Testis (tissue), 3 donors: ENCODE data around the gene CTXND1. TPM values are rescaled to one million over a fixed set of nuclear protein-coding genes. Genes with fewer than 3 reads are reported as not detected.
"Not testable (repeated sequence)": the region's sequence is repeated elsewhere in the genome, so short reads cannot be mapped to it uniquely, and the experiment has no call there.

Experiments
- DNase-seq: peaks from one replicate; pipeline ENCODE4 v3.0.0-alpha.2; 2019
- H3K27ac ChIP-seq, 2 donors: fragments of 200-600 bp; sonication (generic); one replicate each; pipeline ENCODE4 v1.5.1; 2019
- H3K27me3 ChIP-seq: fragments of 200-600 bp; sonication (generic); one replicate; pipeline ENCODE4 v1.5.1; 2019
- H3K36me3 ChIP-seq: fragments of 200-600 bp; sonication (generic); one replicate; pipeline ENCODE4 v1.5.1; 2017; ENCODE audit warnings: low read depth; ENCODE audit errors: missing control alignments
- H3K4me1 ChIP-seq: fragments of 200-600 bp; sonication (generic); one replicate; pipeline ENCODE4 v1.5.1; 2019
- H3K4me3 ChIP-seq, 2 donors: fragments of 200-600 bp; sonication (generic); one replicate each; pipeline ENCODE4 v1.5.1; 2017 to 2019
- H3K9me3 ChIP-seq: fragments of 200-600 bp; sonication (generic); one replicate; pipeline ENCODE4 v1.5.1; 2017
- POLR2A ChIP-seq: fragments of 450-650 bp; IDR thresholded peaks from one replicate; pipeline ENCODE4 v1.6.1; 2017; ENCODE audit warnings: antibody characterized with exemption, mild to moderate bottlenecking, moderate library complexity
- WGBS, 2 donors: methylation state at CpG; one replicate each; pipeline ENCODE4 v1.1.5; 2018; 5-methylcytosine and 5-hydroxymethylcytosine counted together
- intact Hi-C: fragments of 100-400 bp; cut with DNase I; formaldehyde crosslinking; loops from one replicate; pipeline ENCODE4 v1.15.1; 2023; ENCODE audit warnings: low total_unique reads
- polyA plus RNA-seq: library from polyadenylated mRNA; stranded (reverse); fragments of 350-450 nt; fragmentation: Illumina TruSeq; extraction: RNeasy Lipid Tissue Mini Kit (QIAGEN cat#74804); gene quantifications from one replicate; pipeline ENCODE4 v1.2.3, GENCODE V29; 2014; ENCODE audit warnings: low read depth, low replicate concordance; ENCODE audit not compliant: insufficient read depth
- total RNA-seq, 2 donors: library from RNA; depleted of rRNA; stranded (reverse); fragments of >200 nt; gene quantifications; one replicate each; pipeline ENCODE4 v1.2.3, GENCODE V29; 2016
- TF ChIP-seq, protein P1 (sequence below), 3 experiments: fragments of 450-650 bp in 2 of 3; fragments of 200-600 bp in 1 of 3; sonication (generic) in 1 of 3; IDR thresholded peaks; one replicate each; pipeline ENCODE4 v1.5.1; 2016 to 2019; ENCODE audit warnings: antibody characterized with exemption in 3 of 3, mild to moderate bottlenecking in 2 of 3, moderate library complexity in 1 of 3

Gene CTXND1
- total and polyA plus RNA-seq, 3 donors from 2014 or later, result 0.06 to 1.6 TPM; not detected in 1

DNA sequence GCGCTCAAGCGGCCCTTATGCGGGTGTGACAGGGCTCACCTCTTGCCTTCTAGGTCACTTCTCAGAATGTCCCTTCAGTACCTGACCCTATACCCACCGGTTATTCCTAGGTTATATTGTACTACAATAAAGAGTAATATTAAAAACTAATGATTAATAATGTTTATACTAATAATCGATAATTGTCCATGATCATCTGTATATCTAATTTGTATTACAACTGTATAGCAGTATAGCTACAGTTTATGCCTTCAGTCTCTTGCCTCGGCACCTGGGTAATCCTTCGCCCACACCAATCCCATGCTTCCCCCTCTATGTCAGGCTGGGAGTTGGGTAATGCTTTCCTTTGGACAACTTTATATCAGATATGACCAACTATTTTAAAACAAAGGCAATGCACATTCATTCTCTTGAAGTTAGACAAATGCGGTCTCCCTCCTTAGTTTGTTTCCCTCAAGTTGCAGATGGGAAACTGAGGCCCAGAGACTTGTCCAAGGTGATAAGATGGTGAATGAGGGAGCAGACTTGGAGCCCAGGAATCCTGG, 95.8 kb downstream of the CTXND1 start:
- Histone ChIP-seq H3K27me3 (no peaks in the 10 kb centered on the region), H3K9me3 (no peaks in the 10 kb centered on the region), H3K27ac (peak overlapping the region in 1 of 2 donors; percentile 51), H3K4me1 (peaks cover 31% of the 10 kb centered on the region), H3K4me3 (no peak overlapping the region), H3K36me3 (no peaks in the 10 kb centered on the region)
- intact Hi-C loops, result no loop called here
- TF ChIP-seq, protein P1, sequence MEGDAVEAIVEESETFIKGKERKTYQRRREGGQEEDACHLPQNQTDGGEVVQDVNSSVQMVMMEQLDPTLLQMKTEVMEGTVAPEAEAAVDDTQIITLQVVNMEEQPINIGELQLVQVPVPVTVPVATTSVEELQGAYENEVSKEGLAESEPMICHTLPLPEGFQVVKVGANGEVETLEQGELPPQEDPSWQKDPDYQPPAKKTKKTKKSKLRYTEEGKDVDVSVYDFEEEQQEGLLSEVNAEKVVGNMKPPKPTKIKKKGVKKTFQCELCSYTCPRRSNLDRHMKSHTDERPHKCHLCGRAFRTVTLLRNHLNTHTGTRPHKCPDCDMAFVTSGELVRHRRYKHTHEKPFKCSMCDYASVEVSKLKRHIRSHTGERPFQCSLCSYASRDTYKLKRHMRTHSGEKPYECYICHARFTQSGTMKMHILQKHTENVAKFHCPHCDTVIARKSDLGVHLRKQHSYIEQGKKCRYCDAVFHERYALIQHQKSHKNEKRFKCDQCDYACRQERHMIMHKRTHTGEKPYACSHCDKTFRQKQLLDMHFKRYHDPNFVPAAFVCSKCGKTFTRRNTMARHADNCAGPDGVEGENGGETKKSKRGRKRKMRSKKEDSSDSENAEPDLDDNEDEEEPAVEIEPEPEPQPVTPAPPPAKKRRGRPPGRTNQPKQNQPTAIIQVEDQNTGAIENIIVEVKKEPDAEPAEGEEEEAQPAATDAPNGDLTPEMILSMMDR (IDR thresholded peaks at IDR 0.05), result no peak
- TF ChIP-seq POLR2A, result no peak
- no peak for DNase-seq
- 63 to 84% methylated on average over 8 of the region's 8 CpGs for WGBS, 2 donors

DNA sequence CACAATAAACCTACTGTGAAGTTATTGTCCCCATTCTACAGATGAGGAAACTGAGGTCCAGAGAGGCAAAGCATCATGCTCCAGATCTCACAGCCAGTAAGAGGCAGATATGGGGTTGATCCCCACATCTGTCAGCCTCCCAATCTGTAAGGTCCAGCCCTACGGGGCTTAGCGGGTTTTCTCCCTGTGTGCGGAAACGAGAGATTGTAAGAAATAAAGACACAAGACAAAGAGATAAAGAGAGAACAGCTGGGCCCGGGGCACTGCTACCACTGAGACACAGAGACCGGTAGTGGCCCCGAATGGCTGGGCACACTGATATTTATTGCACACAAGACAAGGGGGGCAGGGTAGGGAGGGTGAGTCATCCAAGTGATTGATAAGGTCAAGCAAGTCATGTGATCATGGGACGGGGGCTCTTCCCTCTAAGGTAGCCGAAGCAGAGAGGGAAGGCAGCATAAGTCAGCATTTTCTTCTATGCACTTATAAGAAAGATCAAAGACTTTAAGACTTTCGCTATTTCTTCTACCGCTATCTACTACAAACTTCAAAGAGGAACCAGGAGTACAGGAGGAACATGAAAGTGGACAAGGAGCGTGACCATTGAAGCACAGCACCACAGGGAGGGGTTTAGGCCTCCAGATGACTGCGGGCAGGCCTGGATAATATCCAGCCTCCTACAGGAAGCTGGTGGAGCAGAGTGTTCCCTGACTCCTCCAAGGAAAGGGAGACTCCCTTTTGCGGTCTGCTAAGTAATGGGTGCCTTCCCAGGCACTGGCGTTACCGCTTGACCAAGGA, 96.4 kb downstream of the CTXND1 start:
- Histone ChIP-seq H3K27ac (peak overlapping the region; percentile 25 to 71), H3K4me1 (peaks cover 28% of the 10 kb centered on the region)
- WGBS, 2 donors, result 52 to 66% methylated on average over 16 of the region's 16 CpGs
- H3K27me3 ChIP-seq, H3K36me3 ChIP-seq, H3K9me3 ChIP-seq, intact Hi-C loops, H3K4me3 ChIP-seq: not testable (repeated sequence)
- DNase-seq, result peak; percentile 86

DNA sequence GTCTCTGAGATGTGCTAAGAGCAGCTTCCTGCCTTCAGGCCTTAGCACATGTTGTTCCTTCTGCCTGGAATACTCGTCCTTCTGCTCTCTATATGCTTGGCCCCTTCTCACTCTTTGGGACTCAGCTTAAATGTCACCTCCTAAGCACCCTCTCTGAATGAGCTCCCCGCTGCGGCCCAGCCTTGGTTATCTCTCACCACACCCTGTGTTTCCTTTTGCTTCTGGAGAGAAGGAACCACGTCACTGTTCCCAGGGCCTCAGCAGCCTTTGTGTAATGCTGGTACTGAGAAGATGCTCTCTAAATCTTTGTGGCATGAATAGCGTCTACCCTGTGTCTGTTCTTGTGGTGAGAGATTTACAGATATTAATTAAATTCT, 97.0 kb downstream of the CTXND1 start:
- peak overlapping the region; percentile 25 to 71 for H3K27ac ChIP-seq
- no peak for DNase-seq
- intact Hi-C loops, result no loop called here
- H3K4me3 ChIP-seq, result no peak overlapping the region
- H3K9me3 ChIP-seq, result no peaks in the 10 kb centered on the region
- no peaks in the 10 kb centered on the region for H3K27me3 ChIP-seq
- H3K36me3 ChIP-seq, result no peaks in the 10 kb centered on the region
- TF ChIP-seq, protein P1 (IDR thresholded peaks at IDR 0.05), result no peak
- no peak for TF ChIP-seq POLR2A
- H3K4me1 ChIP-seq, result peaks cover 27% of the 10 kb centered on the region
- 68 to 94% methylated on average over 5 of the region's 5 CpGs for WGBS, 2 donors

DNA sequence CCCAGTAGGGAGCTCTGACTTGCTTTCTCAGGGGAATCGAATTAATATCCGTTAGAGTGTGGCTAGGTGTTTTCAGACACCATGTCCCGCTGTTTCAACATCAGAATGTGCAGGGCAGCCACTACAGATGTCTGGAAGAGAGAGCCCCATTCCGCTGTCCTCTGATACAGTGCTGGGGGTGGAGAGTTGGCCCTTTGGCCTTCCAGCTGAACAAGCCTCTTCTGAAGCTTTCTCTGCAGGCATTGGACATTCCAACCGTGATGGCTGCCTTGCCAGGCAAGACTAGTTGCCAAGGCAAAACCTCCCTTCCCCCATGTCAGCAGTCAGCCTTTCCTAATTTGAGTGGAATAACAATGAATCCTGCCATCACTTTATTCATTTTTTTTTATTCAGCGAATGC, 97.7 kb downstream of the CTXND1 start:
- H3K36me3 ChIP-seq, result no peaks in the 10 kb centered on the region
- no peak for TF ChIP-seq POLR2A
- TF ChIP-seq, protein P1 (IDR thresholded peaks at IDR 0.05), result no peak
- 83 to 88% methylated on average over 6 of the region's 6 CpGs for WGBS, 2 donors
- H3K27me3 ChIP-seq, result no peaks in the 10 kb centered on the region
- H3K4me1 ChIP-seq, result peaks cover 27% of the 10 kb centered on the region
- intact Hi-C loops, result no loop called here
- peak overlapping the region in 1 of 2 donors; percentile 71 for H3K27ac ChIP-seq
- peak; percentile 51 for DNase-seq
- H3K4me3 ChIP-seq, result no peak overlapping the region
- H3K9me3 ChIP-seq, result no peaks in the 10 kb centered on the region

DNA sequence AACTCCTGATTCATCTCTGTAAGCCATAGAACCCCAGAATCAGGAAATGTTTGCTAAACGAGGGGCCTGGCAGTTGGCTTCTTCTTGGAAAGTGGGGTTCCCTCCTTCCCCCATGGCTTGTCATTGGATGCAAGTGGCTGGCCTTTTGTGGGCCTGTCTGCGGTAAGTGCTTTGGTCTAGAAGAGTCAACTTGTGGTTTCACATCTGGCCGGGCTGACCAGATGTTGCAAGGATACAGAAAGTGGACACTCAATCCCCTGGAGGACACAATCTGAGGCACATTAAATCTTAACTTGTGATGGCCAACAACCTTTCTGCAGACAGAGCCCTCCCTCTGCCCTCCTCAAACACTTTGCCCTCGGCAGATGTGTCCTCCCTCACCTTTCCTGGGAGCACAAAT, 98.1 kb downstream of the CTXND1 start:
- H3K4me1 ChIP-seq, result peaks cover 27% of the 10 kb centered on the region
- H3K36me3 ChIP-seq, result no peaks in the 10 kb centered on the region
- no peak overlapping the region for H3K4me3 ChIP-seq
- 69 to 74% methylated on average over 4 of the region's 4 CpGs for WGBS, 2 donors
- no peak for TF ChIP-seq POLR2A
- TF ChIP-seq, protein P1 (IDR thresholded peaks at IDR 0.05), result no peak
- H3K27ac ChIP-seq, result peak overlapping the region; percentile 77 to 86
- H3K9me3 ChIP-seq, result no peaks in the 10 kb centered on the region
- intact Hi-C loops, result no loop called here
- no peak for DNase-seq
- H3K27me3 ChIP-seq, result no peaks in the 10 kb centered on the region
